Measurements from ENCODE around the gene SGTA.
"Not testable (repeated sequence)": the region's sequence is repeated elsewhere in the genome, so short reads cannot be mapped to it uniquely, and the experiment has no call there.

GRCh38 chr19:2713170-2713569 lies 69.9 kb downstream of the SGTA start:
- not testable (repeated sequence) for TF ChIP-seq POLR2A (IDR thresholded peaks at IDR 0.05; ENCODE audit: borderline replicate concordance, extremely low read depth, insufficient read depth, insufficient read length); FOSL1 (IDR thresholded peaks at IDR 0.05; ENCODE audit: low read depth); CTCF (IDR thresholded peaks at IDR 0.05 in 2 of 3, conservative IDR thresholded peaks at IDR 0.05 in 1 of 3; ENCODE audit: borderline replicate concordance in 1 of 3, insufficient read depth in 1 of 3, low read depth in 2 of 3, low read length in 2 of 3); SRF (IDR thresholded peaks at IDR 0.05; ENCODE audit: low read depth)
- TF ChIP-seq, protein P1, sequence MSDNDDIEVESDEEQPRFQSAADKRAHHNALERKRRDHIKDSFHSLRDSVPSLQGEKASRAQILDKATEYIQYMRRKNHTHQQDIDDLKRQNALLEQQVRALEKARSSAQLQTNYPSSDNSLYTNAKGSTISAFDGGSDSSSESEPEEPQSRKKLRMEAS (IDR thresholded peaks at IDR 0.05): not testable (repeated sequence)

All from HCT116 (cell line).